HepG2 (cell line): ENCODE results near the gene ETV6. TPM values are rescaled to one million over a fixed set of nuclear protein-coding genes. Genes with fewer than 3 reads are reported as not detected.

ENCODE experiments used
- KDM3A ChIP-seq: IDR thresholded peaks from 2 replicates; pipeline ENCODE4 v1.6.1; 2018; ENCODE audit warnings: low read depth, missing compliant biosample characterization
- SPEN ChIP-seq: sonication (generic); formaldehyde crosslinking; IDR thresholded peaks from 2 replicates; pipeline ENCODE4 v1.5.1; 2020; ENCODE audit warnings: low read depth, mild to moderate bottlenecking, missing genetic modification reagents
- ZSCAN25 ChIP-seq: sonication (generic); formaldehyde crosslinking; IDR thresholded peaks from 2 replicates; pipeline ENCODE4 v1.8.0; 2022; ENCODE audit warnings: mild to moderate bottlenecking, missing genetic modification reagents
- polyA plus RNA-seq, 8 experiments: library from polyadenylated mRNA; depleted of rRNA in 3 of 8; stranded (reverse) in 7 of 8; unstranded in 1 of 8; fragments of >200 nt; fragmentation: Illumina TruSeq in 4 of 8; extraction: Trizol in 4 of 8; gene quantifications; 2 replicates each; pipeline versions ENCODE4 v1.2.1 to v1.2.3, GENCODE V29; 2011 to 2016; ENCODE audit warnings: low read depth in 4 of 8, missing spikeins in 1 of 8, mixed read lengths in 1 of 8; ENCODE audit not compliant: insufficient read depth in 1 of 8
- total RNA-seq, 5 experiments: library from RNA; depleted of rRNA; stranded (reverse); fragments of >200 nt; fragmentation: Illumina TruSeq; extraction: Trizol; gene quantifications; 2 replicates each; pipeline ENCODE4 v1.2.3, GENCODE V29; 2016; ENCODE audit warnings: low read depth in 1 of 5
- TF ChIP-seq, protein P1 (sequence below): sonication (generic); formaldehyde crosslinking; IDR thresholded peaks from 2 replicates; pipeline ENCODE4 v1.4.0; 2020; ENCODE audit warnings: missing genetic modification reagents
- TF ChIP-seq, protein P2 (sequence below): sonication (generic); formaldehyde crosslinking; IDR thresholded peaks from 2 replicates; pipeline ENCODE4 v1.4.0; 2020; ENCODE audit warnings: mild to moderate bottlenecking, low read depth, missing genetic modification reagents
- TF ChIP-seq, protein P3 (sequence below): sonication (generic); formaldehyde crosslinking; IDR thresholded peaks from 2 replicates; pipeline ENCODE4 v1.5.1; 2020; ENCODE audit warnings: mild to moderate bottlenecking, missing genetic modification reagents, borderline replicate concordance

Gene ETV6
- total and polyA plus RNA-seq, 2 of the 13 experiments (the other 11 are each of a cell fraction or from before 2014, with no cell fraction given): 2.2 to 3.0 TPM

DNA sequence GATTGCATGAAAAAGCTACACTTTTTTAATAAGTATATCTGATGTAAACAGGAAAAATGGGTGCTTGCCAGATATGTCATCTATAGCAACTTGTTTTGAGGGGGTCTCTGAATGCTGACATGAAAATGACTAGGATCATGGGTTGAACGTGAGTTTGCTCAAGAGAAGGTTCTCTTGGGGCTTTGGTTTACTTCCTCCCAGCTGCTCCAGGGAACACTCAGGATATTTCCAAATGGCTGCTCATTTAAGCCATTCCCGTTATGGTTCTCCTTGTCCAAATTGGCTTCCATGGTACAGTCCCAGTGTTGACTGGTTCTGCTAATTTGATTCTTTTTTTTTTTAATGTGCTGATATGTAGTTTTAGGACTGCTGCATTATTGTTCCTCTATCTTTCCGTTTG lies 118.3 kb downstream of the ETV6 start (continued):
- TF ChIP-seq, protein P1, sequence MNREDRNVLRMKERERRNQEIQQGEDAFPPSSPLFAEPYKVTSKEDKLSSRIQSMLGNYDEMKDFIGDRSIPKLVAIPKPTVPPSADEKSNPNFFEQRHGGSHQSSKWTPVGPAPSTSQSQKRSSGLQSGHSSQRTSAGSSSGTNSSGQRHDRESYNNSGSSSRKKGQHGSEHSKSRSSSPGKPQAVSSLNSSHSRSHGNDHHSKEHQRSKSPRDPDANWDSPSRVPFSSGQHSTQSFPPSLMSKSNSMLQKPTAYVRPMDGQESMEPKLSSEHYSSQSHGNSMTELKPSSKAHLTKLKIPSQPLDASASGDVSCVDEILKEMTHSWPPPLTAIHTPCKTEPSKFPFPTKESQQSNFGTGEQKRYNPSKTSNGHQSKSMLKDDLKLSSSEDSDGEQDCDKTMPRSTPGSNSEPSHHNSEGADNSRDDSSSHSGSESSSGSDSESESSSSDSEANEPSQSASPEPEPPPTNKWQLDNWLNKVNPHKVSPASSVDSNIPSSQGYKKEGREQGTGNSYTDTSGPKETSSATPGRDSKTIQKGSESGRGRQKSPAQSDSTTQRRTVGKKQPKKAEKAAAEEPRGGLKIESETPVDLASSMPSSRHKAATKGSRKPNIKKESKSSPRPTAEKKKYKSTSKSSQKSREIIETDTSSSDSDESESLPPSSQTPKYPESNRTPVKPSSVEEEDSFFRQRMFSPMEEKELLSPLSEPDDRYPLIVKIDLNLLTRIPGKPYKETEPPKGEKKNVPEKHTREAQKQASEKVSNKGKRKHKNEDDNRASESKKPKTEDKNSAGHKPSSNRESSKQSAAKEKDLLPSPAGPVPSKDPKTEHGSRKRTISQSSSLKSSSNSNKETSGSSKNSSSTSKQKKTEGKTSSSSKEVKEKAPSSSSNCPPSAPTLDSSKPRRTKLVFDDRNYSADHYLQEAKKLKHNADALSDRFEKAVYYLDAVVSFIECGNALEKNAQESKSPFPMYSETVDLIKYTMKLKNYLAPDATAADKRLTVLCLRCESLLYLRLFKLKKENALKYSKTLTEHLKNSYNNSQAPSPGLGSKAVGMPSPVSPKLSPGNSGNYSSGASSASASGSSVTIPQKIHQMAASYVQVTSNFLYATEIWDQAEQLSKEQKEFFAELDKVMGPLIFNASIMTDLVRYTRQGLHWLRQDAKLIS (CRISPR knock-in tag): no peak
- TF ChIP-seq SPEN (CRISPR knock-in tag) (no peak), KDM3A (CRISPR knock-in tag) (no peak), ZSCAN25 (CRISPR knock-in tag) (no peak)
- TF ChIP-seq, protein P2, sequence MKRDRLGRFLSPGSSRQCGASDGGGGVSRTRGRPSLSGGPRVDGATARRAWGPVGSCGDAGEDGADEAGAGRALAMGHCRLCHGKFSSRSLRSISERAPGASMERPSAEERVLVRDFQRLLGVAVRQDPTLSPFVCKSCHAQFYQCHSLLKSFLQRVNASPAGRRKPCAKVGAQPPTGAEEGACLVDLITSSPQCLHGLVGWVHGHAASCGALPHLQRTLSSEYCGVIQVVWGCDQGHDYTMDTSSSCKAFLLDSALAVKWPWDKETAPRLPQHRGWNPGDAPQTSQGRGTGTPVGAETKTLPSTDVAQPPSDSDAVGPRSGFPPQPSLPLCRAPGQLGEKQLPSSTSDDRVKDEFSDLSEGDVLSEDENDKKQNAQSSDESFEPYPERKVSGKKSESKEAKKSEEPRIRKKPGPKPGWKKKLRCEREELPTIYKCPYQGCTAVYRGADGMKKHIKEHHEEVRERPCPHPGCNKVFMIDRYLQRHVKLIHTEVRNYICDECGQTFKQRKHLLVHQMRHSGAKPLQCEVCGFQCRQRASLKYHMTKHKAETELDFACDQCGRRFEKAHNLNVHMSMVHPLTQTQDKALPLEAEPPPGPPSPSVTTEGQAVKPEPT (CRISPR knock-in tag): no peak
- TF ChIP-seq, protein P3, sequence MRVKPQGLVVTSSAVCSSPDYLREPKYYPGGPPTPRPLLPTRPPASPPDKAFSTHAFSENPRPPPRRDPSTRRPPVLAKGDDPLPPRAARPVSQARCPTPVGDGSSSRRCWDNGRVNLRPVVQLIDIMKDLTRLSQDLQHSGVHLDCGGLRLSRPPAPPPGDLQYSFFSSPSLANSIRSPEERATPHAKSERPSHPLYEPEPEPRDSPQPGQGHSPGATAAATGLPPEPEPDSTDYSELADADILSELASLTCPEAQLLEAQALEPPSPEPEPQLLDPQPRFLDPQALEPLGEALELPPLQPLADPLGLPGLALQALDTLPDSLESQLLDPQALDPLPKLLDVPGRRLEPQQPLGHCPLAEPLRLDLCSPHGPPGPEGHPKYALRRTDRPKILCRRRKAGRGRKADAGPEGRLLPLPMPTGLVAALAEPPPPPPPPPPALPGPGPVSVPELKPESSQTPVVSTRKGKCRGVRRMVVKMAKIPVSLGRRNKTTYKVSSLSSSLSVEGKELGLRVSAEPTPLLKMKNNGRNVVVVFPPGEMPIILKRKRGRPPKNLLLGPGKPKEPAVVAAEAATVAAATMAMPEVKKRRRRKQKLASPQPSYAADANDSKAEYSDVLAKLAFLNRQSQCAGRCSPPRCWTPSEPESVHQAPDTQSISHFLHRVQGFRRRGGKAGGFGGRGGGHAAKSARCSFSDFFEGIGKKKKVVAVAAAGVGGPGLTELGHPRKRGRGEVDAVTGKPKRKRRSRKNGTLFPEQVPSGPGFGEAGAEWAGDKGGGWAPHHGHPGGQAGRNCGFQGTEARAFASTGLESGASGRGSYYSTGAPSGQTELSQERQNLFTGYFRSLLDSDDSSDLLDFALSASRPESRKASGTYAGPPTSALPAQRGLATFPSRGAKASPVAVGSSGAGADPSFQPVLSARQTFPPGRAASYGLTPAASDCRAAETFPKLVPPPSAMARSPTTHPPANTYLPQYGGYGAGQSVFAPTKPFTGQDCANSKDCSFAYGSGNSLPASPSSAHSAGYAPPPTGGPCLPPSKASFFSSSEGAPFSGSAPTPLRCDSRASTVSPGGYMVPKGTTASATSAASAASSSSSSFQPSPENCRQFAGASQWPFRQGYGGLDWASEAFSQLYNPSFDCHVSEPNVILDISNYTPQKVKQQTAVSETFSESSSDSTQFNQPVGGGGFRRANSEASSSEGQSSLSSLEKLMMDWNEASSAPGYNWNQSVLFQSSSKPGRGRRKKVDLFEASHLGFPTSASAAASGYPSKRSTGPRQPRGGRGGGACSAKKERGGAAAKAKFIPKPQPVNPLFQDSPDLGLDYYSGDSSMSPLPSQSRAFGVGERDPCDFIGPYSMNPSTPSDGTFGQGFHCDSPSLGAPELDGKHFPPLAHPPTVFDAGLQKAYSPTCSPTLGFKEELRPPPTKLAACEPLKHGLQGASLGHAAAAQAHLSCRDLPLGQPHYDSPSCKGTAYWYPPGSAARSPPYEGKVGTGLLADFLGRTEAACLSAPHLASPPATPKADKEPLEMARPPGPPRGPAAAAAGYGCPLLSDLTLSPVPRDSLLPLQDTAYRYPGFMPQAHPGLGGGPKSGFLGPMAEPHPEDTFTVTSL: no peak
